OCI-LY3 (cell line): ENCODE measurements around the gene SNX11.
A peak's percentile ranks its signal among the peaks of the same experiment; 100 is the strongest.

Source experiments
- H2AFZ ChIP-seq: fragments of 200-600, 300-600 bp; shearing (Covaris generic); 2 replicates; pipeline ENCODE4 v1.6.0; 2014; ENCODE audit warnings: antibody characterized with exemption, low read depth, low read length
- H3K27ac ChIP-seq: fragments of 200-600, 300-600 bp; sonication (generic); 2 replicates; pipeline ENCODE4 v1.5.1; 2014; ENCODE audit warnings: mild to moderate bottlenecking, low read length, moderate library complexity, mixed read lengths
- H3K27me3 ChIP-seq: fragments of 200-600, 300-600 bp; sonication (generic); 2 replicates; pipeline ENCODE4 v1.6.1; 2014; ENCODE audit warnings: low read depth, low read length, mixed read lengths
- H3K36me3 ChIP-seq: fragments of 200-600, 300-600 bp; sonication (generic); replicated peaks from 2 replicates; pipeline ENCODE3; 2014; ENCODE audit warnings: low read depth, low read length, mixed read lengths
- H3K4me1 ChIP-seq: fragments of 300-600, 200-600 bp; sonication (generic); 2 replicates; pipeline ENCODE4 v1.6.1; 2014; ENCODE audit warnings: low read length, mixed read lengths
- H3K4me2 ChIP-seq: fragments of 200-600, 300-600 bp; sonication (generic); 2 replicates; pipeline ENCODE4 v1.6.1; 2014; ENCODE audit warnings: low read length, mixed read lengths
- H3K4me3 ChIP-seq: fragments of 300-600, 200-600 bp; sonication (generic); 2 replicates; pipeline ENCODE4 v1.5.1; 2014; ENCODE audit warnings: antibody characterized with exemption, mild to moderate bottlenecking, low read length, moderate library complexity
- H3K79me2 ChIP-seq: fragments of 300-600, 200-600 bp; shearing (Covaris generic); 2 replicates; pipeline ENCODE4 v1.6.1; 2014; ENCODE audit warnings: mild to moderate bottlenecking, low read length, mixed read lengths
- H3K9ac ChIP-seq: fragments of 300-600, 200-600 bp; shearing (Covaris generic); 2 replicates; pipeline ENCODE4 v1.6.0; 2014; ENCODE audit warnings: mild to moderate bottlenecking, low read length, moderate library complexity
- H3K9me3 ChIP-seq: fragments of 200-600, 300-600 bp; shearing (Covaris generic); 2 replicates; pipeline ENCODE4 v1.6.1; 2014; ENCODE audit warnings: low read length, mixed read lengths; ENCODE audit not compliant: insufficient read depth
- H4K20me1 ChIP-seq: fragments of 200-600, 300-600 bp; sonication (generic); 2 replicates; pipeline ENCODE4 v1.6.1; 2016; ENCODE audit warnings: low read length, mixed read lengths; ENCODE audit not compliant: insufficient read depth
- EZH2phosphoT487 ChIP-seq: fragments of 200-600 bp; shearing (Covaris generic); IDR thresholded peaks from 2 replicates; pipeline ENCODE4 v1.6.1; 2018; ENCODE audit warnings: antibody characterized with exemption, mixed run types, low read depth
- TF ChIP-seq, protein P1 (sequence below): fragments of 200-600, 300-600 bp; sonication (generic); IDR thresholded peaks from 2 replicates; pipeline ENCODE4 v1.5.1; 2014; ENCODE audit warnings: antibody characterized with exemption, low read length, low read depth

Gene SNX11

DNA sequence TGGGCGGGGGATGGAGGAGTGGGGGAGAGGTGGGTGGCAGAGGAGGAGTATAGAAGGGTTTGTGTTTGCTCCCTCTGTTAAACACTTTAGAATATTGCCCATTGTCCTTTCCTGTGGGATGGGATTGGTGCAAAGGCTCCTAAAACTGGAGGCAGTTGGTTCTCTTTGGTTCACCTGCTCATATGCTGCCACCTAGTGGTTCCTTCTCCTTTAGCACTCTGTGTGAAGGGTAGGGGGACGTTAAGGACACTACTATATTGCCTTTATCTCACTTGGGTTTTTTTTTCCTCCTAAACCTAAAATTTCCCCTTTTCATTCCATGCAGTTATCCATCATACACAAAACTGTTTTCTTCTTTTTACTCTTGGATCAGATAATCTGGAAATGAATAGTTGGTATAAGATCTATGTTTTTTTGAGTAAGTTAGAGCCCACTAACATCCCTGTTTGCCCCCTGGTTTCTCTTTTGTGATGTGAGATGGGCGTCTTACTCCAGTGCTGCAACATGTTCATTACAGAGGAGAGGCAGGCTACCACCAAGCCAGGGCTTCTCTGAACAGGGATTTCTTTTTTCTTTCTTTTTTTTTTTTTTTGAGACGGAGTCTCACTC lies 23.8 kb downstream of the SNX11 start:
- Histone ChIP-seq H3K27me3 (no peaks in the 10 kb centered on the region), H3K9ac (no peak overlapping the region), H3K36me3 (peaks cover 12% of the 10 kb centered on the region), H3K4me2 (no peak overlapping the region), H4K20me1 (no peaks in the 10 kb centered on the region), H3K4me3 (no peak overlapping the region), H3K4me1 (no peaks in the 10 kb centered on the region), H2AFZ (no peak overlapping the region), H3K79me2 (no peaks in the 10 kb centered on the region), H3K27ac (no peak overlapping the region), H3K9me3 (no peaks in the 10 kb centered on the region)
- no peak for TF ChIP-seq EZH2phosphoT487
- TF ChIP-seq, protein P1, sequence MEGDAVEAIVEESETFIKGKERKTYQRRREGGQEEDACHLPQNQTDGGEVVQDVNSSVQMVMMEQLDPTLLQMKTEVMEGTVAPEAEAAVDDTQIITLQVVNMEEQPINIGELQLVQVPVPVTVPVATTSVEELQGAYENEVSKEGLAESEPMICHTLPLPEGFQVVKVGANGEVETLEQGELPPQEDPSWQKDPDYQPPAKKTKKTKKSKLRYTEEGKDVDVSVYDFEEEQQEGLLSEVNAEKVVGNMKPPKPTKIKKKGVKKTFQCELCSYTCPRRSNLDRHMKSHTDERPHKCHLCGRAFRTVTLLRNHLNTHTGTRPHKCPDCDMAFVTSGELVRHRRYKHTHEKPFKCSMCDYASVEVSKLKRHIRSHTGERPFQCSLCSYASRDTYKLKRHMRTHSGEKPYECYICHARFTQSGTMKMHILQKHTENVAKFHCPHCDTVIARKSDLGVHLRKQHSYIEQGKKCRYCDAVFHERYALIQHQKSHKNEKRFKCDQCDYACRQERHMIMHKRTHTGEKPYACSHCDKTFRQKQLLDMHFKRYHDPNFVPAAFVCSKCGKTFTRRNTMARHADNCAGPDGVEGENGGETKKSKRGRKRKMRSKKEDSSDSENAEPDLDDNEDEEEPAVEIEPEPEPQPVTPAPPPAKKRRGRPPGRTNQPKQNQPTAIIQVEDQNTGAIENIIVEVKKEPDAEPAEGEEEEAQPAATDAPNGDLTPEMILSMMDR = peak; percentile 92

DNA sequence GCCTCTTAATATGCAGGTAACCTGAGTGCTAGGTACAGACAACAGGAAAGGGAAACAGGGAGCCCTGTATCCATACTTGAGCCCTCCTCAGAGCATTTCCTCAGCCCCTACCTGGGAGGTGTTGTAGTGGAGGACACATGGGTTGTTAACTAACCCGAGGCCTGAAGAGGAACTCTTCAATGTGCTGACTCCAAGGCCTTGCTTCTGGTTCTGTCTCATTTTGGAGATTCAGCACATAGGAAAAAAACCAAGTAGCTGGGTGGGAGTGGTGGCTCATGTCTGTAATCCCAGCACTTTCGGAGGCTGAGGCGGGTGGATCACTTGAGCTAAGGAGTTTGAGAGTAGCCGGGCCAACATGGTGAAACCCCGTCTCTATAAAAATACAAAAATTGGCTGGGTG lies 24.8 kb downstream of the SNX11 start:
- Histone ChIP-seq H3K27ac (no peak overlapping the region), H3K4me3 (no peak overlapping the region), H4K20me1 (no peaks in the 10 kb centered on the region), H3K9ac (no peak overlapping the region), H2AFZ (no peak overlapping the region), H3K27me3 (no peaks in the 10 kb centered on the region), H3K9me3 (no peaks in the 10 kb centered on the region), H3K36me3 (peaks cover 3% of the 10 kb centered on the region), H3K4me2 (no peak overlapping the region), H3K4me1 (no peaks in the 10 kb centered on the region), H3K79me2 (no peaks in the 10 kb centered on the region)
- TF ChIP-seq, protein P1 = no peak

DNA sequence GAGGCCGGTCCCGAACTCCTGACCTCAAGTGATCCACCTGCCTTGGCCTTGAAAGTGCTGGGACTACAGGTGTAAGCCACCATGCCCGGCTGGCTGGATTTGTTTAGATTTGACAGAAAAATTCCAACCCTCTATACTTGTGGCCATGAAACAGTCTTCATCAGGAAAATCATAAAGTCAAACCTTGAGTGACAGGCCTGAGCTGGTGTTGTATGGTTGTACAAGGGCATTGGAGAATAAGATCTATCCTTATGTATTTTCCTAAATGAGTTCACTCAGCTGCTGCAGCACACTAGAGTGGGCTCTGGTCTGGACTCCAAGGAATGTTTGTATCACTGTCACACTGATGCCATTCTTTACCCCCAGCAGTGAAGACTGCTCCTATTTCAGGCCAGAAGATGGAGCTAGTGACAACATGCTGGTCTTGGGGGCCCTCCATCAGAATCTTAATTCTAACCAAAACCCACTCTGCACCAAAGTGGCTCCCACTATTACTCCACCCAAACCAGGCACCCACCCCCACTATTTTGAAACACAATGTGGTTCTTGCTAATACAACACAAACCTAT lies 27.4 kb downstream of the SNX11 start:
- H3K4me1 ChIP-seq = 0 out of 2 replicates have a peak, but pooled peaks cover 4% of the 10 kb centered on the region
- no peaks in the 10 kb centered on the region for H3K79me2 ChIP-seq
- no peak overlapping the region for H3K9ac ChIP-seq
- TF ChIP-seq, protein P1 = peak; percentile 61
- no peak for TF ChIP-seq EZH2phosphoT487
- H3K4me2 ChIP-seq = no peak overlapping the region
- no peaks in the 10 kb centered on the region for H3K27me3 ChIP-seq
- H3K27ac ChIP-seq = no peak overlapping the region
- H4K20me1 ChIP-seq = no peaks in the 10 kb centered on the region
- H3K9me3 ChIP-seq = no peaks in the 10 kb centered on the region
- H2AFZ ChIP-seq = no peak overlapping the region
- H3K36me3 ChIP-seq = no peaks in the 10 kb centered on the region
- no peak overlapping the region for H3K4me3 ChIP-seq

DNA sequence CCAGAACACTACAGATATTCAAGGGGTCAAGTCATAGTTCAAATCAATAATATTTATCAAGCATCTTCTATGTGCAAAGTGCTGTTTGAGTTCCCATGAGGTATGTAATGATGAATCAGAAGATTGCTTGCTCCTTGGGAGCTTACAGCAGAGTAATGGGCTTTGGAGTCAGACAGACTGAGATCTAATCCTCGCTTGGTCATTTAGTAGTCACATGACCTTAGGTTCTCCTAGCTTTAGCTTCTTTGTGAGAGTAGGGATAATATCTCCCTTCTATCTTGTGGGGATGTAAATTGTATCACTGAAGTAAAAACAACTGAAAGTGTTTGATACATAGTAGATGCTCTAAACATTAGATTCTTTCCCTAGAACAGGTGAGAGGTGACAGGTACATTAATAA lies 30.1 kb downstream of the SNX11 start:
- H3K4me1 ChIP-seq = 0 out of 2 replicates have a peak, but pooled peaks cover 5% of the 10 kb centered on the region
- H4K20me1 ChIP-seq = no peaks in the 10 kb centered on the region
- no peaks in the 10 kb centered on the region for H3K27me3 ChIP-seq
- no peak overlapping the region for H3K4me2 ChIP-seq
- no peak overlapping the region for H2AFZ ChIP-seq
- no peaks in the 10 kb centered on the region for H3K36me3 ChIP-seq
- no peak overlapping the region for H3K9ac ChIP-seq
- H3K79me2 ChIP-seq = no peaks in the 10 kb centered on the region
- H3K9me3 ChIP-seq = no peaks in the 10 kb centered on the region
- TF ChIP-seq, protein P1 = no peak
- TF ChIP-seq EZH2phosphoT487 = no peak
- H3K27ac ChIP-seq = no peak overlapping the region
- H3K4me3 ChIP-seq = no peak overlapping the region
